ENCODE results near the gene SLC9A9. TPM values are rescaled to one million over a fixed set of nuclear protein-coding genes. Genes with fewer than 3 reads are reported as not detected.

SLC9A9 gene
- total RNA-seq, 4 donors from 2014 or later, result 2.1 to 40.4 (median 7.2) TPM

GRCh38 chr3:143484846-143485512 lies 363.3 kb downstream of the SLC9A9 start:
- no peak for TF ChIP-seq POLR2A (IDR thresholded peaks at IDR 0.05)
- TF ChIP-seq CTCF (IDR thresholded peaks at IDR 0.05), result no peak
- no peaks in the 10 kb centered on the region for H3K36me3 ChIP-seq
- no peaks in the 10 kb centered on the region for H3K27me3 ChIP-seq
- no peak overlapping the region for H3K27ac ChIP-seq
- no peak for DNase-seq
- H3K4me3 ChIP-seq, result no peak overlapping the region
- H3K4me1 ChIP-seq, result no peaks in the 10 kb centered on the region
- H3K9me3 ChIP-seq, result no peaks in the 10 kb centered on the region

GRCh38 chr3:143483214-143483613 lies 365.1 kb downstream of the SLC9A9 start:
- H3K9me3 ChIP-seq, result no peaks in the 10 kb centered on the region
- no peak overlapping the region for H3K4me3 ChIP-seq
- H3K27me3 ChIP-seq, result no peaks in the 10 kb centered on the region
- H3K36me3 ChIP-seq, result no peaks in the 10 kb centered on the region
- H3K27ac ChIP-seq, result no peak overlapping the region
- DNase-seq, result no peak
- TF ChIP-seq POLR2A (IDR thresholded peaks at IDR 0.05) (no peak), CTCF (IDR thresholded peaks at IDR 0.05) (no peak)
- no peaks in the 10 kb centered on the region for H3K4me1 ChIP-seq

GRCh38 chr3:143482106-143483088 lies 365.9 kb downstream of the SLC9A9 start:
- no peaks in the 10 kb centered on the region for H3K27me3 ChIP-seq
- no peak for TF ChIP-seq POLR2A (IDR thresholded peaks at IDR 0.05)
- TF ChIP-seq CTCF (IDR thresholded peaks at IDR 0.05), result no peak
- no peak for DNase-seq
- no peaks in the 10 kb centered on the region for H3K9me3 ChIP-seq
- H3K4me3 ChIP-seq, result no peak overlapping the region
- no peaks in the 10 kb centered on the region for H3K4me1 ChIP-seq
- H3K27ac ChIP-seq, result no peak overlapping the region
- no peaks in the 10 kb centered on the region for H3K36me3 ChIP-seq

GRCh38 chr3:143480344-143480743 lies 367.9 kb downstream of the SLC9A9 start:
- H3K27ac ChIP-seq, result no peak overlapping the region

GRCh38 chr3:143479727-143480126 lies 368.5 kb downstream of the SLC9A9 start:
- Histone ChIP-seq H3K27me3 (no peaks in the 10 kb centered on the region), H3K27ac (no peak overlapping the region), H3K9me3 (no peaks in the 10 kb centered on the region), H3K4me3 (no peak overlapping the region), H3K4me1 (no peaks in the 10 kb centered on the region), H3K36me3 (no peaks in the 10 kb centered on the region)
- no peak for DNase-seq
- TF ChIP-seq CTCF (IDR thresholded peaks at IDR 0.05), result no peak
- TF ChIP-seq POLR2A (IDR thresholded peaks at IDR 0.05), result no peak

More at GRCh38 chr3:143480344-143480743, 367.9 kb downstream of the SLC9A9 start:
- Histone ChIP-seq H3K36me3 (no peaks in the 10 kb centered on the region), H3K4me3 (no peak overlapping the region), H3K9me3 (no peaks in the 10 kb centered on the region), H3K27me3 (no peaks in the 10 kb centered on the region), H3K4me1 (no peaks in the 10 kb centered on the region)
- TF ChIP-seq POLR2A (IDR thresholded peaks at IDR 0.05) (no peak), CTCF (IDR thresholded peaks at IDR 0.05) (no peak)
- peak in 1 of 3 donors; percentile 50 for DNase-seq
